ENCODE measurements around the gene KMT5C.

The KMT5C gene

DNA sequence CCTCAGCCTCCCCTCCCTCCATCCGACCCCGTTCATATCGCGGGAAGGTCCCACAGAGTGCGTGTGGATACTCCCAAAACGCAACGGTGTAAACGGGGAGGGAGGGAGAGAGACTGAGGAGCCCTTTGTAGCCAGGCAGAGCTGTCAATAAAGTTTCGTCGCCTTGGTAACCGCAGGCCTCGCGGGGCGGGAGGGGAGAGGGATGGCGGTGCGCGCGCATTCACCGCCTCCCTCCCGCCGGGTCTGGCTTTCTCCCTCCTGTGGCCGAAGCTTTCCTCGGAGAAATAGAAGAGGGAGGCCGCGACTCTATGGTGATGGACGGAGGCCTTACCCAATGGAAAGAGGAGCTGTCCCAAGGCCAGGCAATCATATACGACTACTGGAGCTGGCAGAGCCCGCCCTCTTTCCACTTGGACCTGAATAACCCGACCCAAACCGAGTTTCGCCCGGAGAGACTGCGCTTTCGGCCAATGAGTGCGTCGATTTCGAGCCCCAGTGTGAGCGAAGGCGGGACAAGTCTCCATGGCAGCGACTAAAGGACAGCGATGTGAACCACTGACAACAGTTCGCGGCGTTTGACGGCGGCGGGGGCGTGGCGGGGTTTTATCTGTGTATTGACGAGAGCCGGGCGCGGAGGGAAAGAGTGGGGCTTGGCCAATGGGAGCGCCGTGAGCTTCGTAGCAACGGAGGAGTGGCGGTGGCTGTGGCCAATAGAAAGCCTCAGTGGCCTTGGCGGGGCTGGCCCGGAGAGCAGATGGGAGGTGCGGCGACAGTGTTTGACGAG lies at the start of gene KMT5C:
Gene KMT5C, plus strand, starts transcription at position 772 of the 784 bp plus-strand sequence. CDS start 2,061 bp downstream, outside the sequence.
- Histone ChIP-seq H3K9me3 (ENCODE audit: control insufficient read depth in 1 of 2, low read length in 2 of 2) (no peaks in the 10 kb centered on the region), H3K27me3 (ENCODE audit: control insufficient read depth in 1 of 2, insufficient read depth in 2 of 2, low read length in 2 of 2) (no peaks in the 10 kb centered on the region), H3K9ac (ENCODE audit: low read depth in 1 of 2, low read length in 2 of 2) (peak within 1 kb of the TSS; percentile 98), H3K4me3 (ENCODE audit: low read depth in 1 of 2, low read length in 2 of 2) (peak within 1 kb of the TSS; percentile 80 to 84), H3K27ac (ENCODE audit: low read depth, low read length) (peak within 1 kb of the TSS; percentile 93), H3K36me3 (ENCODE audit: control insufficient read depth in 1 of 2, insufficient read depth in 2 of 2, low read length in 2 of 2) (peaks cover 5 to 6% of the 10 kb centered on the region in 2 donors), H3K4me1 (ENCODE audit: control insufficient read depth in 1 of 2, insufficient read depth in 2 of 2, low read length in 2 of 2) (peaks cover 8 to 20% of the 10 kb centered on the region in 2 donors)

DNA sequence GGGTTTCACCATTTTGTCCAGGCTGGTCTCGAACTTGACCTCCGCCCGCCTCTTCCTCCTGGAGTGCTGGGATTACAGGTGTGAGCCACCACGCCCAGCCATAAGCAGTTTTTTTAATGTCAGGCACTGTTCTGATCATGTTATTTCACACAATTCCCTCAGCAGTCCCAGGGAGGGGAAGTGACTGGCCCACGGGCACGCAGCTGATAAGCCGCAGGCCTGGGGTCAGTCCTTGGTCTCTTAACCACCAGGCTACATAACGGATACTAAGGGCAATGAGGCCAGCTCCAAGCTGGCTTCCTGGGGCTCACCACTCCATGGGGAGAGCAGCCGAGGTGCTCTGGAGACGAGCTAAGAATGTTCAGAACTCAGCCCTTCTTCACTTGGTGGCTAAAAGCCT lies 42.4 kb upstream of the KMT5C start:
- H3K4me3 ChIP-seq (ENCODE audit: low read depth in 1 of 2, low read length in 2 of 2) = no peak overlapping the region
- peaks cover 0 to 3% of the 10 kb centered on the region in 2 donors for H3K27me3 ChIP-seq (ENCODE audit: control insufficient read depth in 1 of 2, insufficient read depth in 2 of 2, low read length in 2 of 2)
- peaks cover 8 to 9% of the 10 kb centered on the region in 2 donors for H3K4me1 ChIP-seq (ENCODE audit: control insufficient read depth in 1 of 2, insufficient read depth in 2 of 2, low read length in 2 of 2)
- no peak overlapping the region for H3K27ac ChIP-seq (ENCODE audit: low read depth, low read length)
- no peaks in the 10 kb centered on the region for H3K9me3 ChIP-seq (ENCODE audit: control insufficient read depth in 1 of 2, low read length in 2 of 2)
- no peak overlapping the region for H3K9ac ChIP-seq (ENCODE audit: low read depth in 1 of 2, low read length in 2 of 2)
- no peaks in the 10 kb centered on the region for H3K36me3 ChIP-seq (ENCODE audit: control insufficient read depth in 1 of 2, insufficient read depth in 2 of 2, low read length in 2 of 2)

DNA sequence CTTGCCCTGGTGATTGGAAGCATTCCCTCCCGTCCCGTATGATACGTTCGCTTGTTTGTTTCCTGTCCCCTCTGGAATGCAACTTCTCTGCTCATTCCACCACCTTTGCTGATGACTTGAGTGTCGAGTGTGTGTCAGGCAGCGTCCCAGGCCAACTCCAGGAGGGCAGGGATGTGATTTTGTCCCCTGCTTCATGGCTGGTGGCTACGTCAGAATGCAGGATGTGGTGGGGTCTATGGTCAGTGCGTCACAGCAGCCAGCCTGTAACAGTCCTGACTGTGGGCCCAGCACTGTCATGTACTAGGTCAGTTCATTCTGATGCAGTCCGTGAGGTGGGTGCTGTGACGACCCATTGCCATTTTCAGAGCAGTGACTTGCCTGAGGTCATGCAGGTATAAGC lies 39.7 kb upstream of the KMT5C start:
- H3K9me3 ChIP-seq (ENCODE audit: control insufficient read depth in 1 of 2, low read length in 2 of 2) = no peaks in the 10 kb centered on the region
- no peak overlapping the region for H3K27ac ChIP-seq (ENCODE audit: low read depth, low read length)
- no peaks in the 10 kb centered on the region for H3K36me3 ChIP-seq (ENCODE audit: control insufficient read depth in 1 of 2, insufficient read depth in 2 of 2, low read length in 2 of 2)
- H3K9ac ChIP-seq (ENCODE audit: low read depth in 1 of 2, low read length in 2 of 2) = no peak overlapping the region
- no peak overlapping the region for H3K4me3 ChIP-seq (ENCODE audit: low read depth in 1 of 2, low read length in 2 of 2)
- H3K27me3 ChIP-seq (ENCODE audit: control insufficient read depth in 1 of 2, insufficient read depth in 2 of 2, low read length in 2 of 2) = peaks cover 0 to 3% of the 10 kb centered on the region in 2 donors
- peaks cover 8 to 9% of the 10 kb centered on the region in 2 donors for H3K4me1 ChIP-seq (ENCODE audit: control insufficient read depth in 1 of 2, insufficient read depth in 2 of 2, low read length in 2 of 2)

DNA sequence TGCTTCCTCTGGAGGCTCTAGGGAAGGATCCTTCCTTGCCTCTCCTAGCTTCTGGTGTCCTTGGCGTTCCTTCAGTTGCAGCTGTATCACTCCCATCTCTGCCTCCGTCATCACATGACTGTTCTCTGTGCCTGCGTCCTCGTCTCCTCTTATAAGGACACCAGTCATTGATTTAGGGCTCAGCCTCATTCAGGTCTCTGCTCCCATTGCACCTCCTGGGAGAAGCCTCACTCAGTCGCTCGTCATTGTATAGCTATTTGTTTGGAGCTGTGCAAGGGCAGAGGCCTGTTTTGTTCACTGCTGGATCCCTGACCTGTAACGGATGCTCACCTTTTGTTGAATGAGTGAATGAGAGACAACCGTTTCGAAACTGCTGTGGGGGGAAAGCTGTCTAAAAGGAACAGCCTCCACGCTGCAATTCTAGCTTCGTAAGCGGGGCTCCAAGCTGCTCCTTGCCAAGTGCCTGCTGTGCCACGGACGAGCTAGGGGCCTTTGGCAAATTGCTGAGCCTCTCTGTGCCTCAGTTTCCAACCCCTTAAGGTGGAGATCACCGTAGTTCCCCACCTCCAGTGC lies 38.7 kb upstream of the KMT5C start:
- Histone ChIP-seq H3K9me3 (ENCODE audit: control insufficient read depth in 1 of 2, low read length in 2 of 2) (no peaks in the 10 kb centered on the region), H3K27ac (ENCODE audit: low read depth, low read length) (no peak overlapping the region), H3K4me1 (ENCODE audit: control insufficient read depth in 1 of 2, insufficient read depth in 2 of 2, low read length in 2 of 2) (peaks cover 8 to 9% of the 10 kb centered on the region in 2 donors), H3K27me3 (ENCODE audit: control insufficient read depth in 1 of 2, insufficient read depth in 2 of 2, low read length in 2 of 2) (peaks cover 0 to 3% of the 10 kb centered on the region in 2 donors), H3K36me3 (ENCODE audit: control insufficient read depth in 1 of 2, insufficient read depth in 2 of 2, low read length in 2 of 2) (no peaks in the 10 kb centered on the region), H3K9ac (ENCODE audit: low read depth in 1 of 2, low read length in 2 of 2) (no peak overlapping the region), H3K4me3 (ENCODE audit: low read depth in 1 of 2, low read length in 2 of 2) (no peak overlapping the region)

DNA sequence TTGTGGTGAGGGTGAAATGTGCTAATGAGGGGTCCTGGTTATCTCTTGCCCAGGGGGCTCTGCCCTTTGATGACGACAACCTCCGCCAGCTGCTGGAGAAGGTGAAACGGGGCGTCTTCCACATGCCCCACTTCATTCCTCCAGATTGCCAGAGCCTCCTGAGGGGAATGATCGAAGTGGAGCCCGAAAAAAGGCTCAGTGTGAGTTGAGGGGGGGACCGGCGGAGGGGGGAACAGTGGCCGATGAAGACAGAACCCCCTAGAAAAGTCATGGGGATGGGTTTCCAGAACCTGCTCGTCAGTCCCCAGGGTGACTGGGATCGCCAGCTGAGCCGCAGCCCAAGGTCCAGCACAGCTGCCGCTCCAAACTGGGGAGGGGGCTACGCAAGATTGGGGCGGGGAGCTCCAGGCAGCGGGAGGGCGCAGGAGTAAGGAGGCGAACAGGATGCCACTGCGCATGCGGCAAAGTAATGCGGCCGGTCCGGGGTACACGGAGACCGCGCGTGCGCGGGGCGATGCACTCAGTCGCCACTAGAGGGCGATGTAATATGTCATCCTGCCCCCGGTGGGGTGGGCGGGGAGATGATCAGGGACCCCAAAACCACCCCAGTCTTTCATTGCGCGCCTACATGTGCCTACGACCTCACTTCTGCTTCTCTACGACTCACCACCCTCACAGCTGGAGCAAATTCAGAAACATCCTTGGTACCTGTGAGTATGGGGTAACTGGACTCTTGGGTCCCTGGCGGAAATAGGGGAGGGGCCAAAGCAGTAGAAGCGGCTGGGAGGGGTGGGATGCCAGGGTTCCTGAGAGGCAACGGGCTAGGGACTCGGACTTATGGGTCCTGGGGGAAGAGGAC lies 38.0 kb upstream of the KMT5C start:
- H3K27me3 ChIP-seq (ENCODE audit: control insufficient read depth in 1 of 2, insufficient read depth in 2 of 2, low read length in 2 of 2) = peaks cover 0 to 3% of the 10 kb centered on the region in 2 donors
- peak overlapping the region; percentile 45 to 68 for H3K4me3 ChIP-seq (ENCODE audit: low read depth in 1 of 2, low read length in 2 of 2)
- H3K9ac ChIP-seq (ENCODE audit: low read depth in 1 of 2, low read length in 2 of 2) = peak overlapping the region; percentile 36 to 51
- no peaks in the 10 kb centered on the region for H3K36me3 ChIP-seq (ENCODE audit: control insufficient read depth in 1 of 2, insufficient read depth in 2 of 2, low read length in 2 of 2)
- no peaks in the 10 kb centered on the region for H3K9me3 ChIP-seq (ENCODE audit: control insufficient read depth in 1 of 2, low read length in 2 of 2)
- H3K4me1 ChIP-seq (ENCODE audit: control insufficient read depth in 1 of 2, insufficient read depth in 2 of 2, low read length in 2 of 2) = peaks cover 8 to 9% of the 10 kb centered on the region in 2 donors
- H3K27ac ChIP-seq (ENCODE audit: low read depth, low read length) = no peak overlapping the region

DNA sequence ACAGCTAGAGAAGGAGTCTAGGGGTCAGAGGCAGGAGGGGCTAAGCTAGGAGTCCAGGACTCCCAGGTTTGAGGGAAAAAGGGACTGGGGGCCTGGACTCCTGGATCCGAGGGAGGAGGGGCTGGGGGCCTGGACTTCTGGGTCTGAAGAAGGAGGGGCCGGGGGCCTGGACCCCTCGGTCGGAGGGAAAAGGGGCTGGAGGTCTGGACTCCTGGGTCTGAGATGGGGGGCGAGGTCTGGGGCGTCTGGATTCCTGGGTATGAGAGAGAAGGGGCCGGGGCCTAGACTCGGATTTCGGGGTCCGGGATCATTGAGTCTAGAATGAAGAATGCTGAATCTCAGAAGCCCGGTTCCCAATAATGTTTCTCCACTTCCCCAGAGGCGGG lies 37.4 kb upstream of the KMT5C start:
- Histone ChIP-seq H3K27ac (ENCODE audit: low read depth, low read length) (no peak overlapping the region), H3K9me3 (ENCODE audit: control insufficient read depth in 1 of 2, low read length in 2 of 2) (no peaks in the 10 kb centered on the region), H3K27me3 (ENCODE audit: control insufficient read depth in 1 of 2, insufficient read depth in 2 of 2, low read length in 2 of 2) (peaks cover 0 to 3% of the 10 kb centered on the region in 2 donors), H3K4me3 (ENCODE audit: low read depth in 1 of 2, low read length in 2 of 2) (peak overlapping the region in 1 of 2 donors; percentile 68), H3K9ac (ENCODE audit: low read depth in 1 of 2, low read length in 2 of 2) (peak overlapping the region; percentile 36 to 51), H3K4me1 (ENCODE audit: control insufficient read depth in 1 of 2, insufficient read depth in 2 of 2, low read length in 2 of 2) (peaks cover 8 to 9% of the 10 kb centered on the region in 2 donors), H3K36me3 (ENCODE audit: control insufficient read depth in 1 of 2, insufficient read depth in 2 of 2, low read length in 2 of 2) (no peaks in the 10 kb centered on the region)

DNA sequence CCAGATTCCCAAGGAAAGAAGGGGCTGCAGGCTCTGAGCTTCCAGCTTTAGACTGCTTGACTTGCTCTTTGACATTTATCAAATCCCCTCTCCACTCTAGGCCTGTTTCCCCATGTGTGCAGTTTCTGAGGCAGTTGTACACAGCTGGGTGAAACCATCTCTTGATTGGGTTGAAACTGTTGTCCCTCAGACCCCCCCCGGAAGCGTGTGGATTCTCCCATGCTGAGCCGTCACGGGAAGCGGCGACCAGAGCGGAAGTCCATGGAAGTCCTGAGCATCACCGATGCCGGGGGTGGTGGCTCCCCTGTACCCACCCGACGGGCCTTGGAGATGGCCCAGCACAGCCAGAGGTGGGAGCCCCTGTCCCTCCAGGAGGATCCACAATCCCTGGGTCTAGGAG lies 36.2 kb upstream of the KMT5C start:
- Histone ChIP-seq H3K36me3 (ENCODE audit: control insufficient read depth in 1 of 2, insufficient read depth in 2 of 2, low read length in 2 of 2) (no peaks in the 10 kb centered on the region), H3K9me3 (ENCODE audit: control insufficient read depth in 1 of 2, low read length in 2 of 2) (no peaks in the 10 kb centered on the region), H3K27me3 (ENCODE audit: control insufficient read depth in 1 of 2, insufficient read depth in 2 of 2, low read length in 2 of 2) (peaks cover 0 to 3% of the 10 kb centered on the region in 2 donors), H3K27ac (ENCODE audit: low read depth, low read length) (no peak overlapping the region), H3K4me3 (ENCODE audit: low read depth in 1 of 2, low read length in 2 of 2) (no peak overlapping the region), H3K4me1 (ENCODE audit: control insufficient read depth in 1 of 2, insufficient read depth in 2 of 2, low read length in 2 of 2) (peaks cover 8 to 9% of the 10 kb centered on the region in 2 donors), H3K9ac (ENCODE audit: low read depth in 1 of 2, low read length in 2 of 2) (no peak overlapping the region)

DNA sequence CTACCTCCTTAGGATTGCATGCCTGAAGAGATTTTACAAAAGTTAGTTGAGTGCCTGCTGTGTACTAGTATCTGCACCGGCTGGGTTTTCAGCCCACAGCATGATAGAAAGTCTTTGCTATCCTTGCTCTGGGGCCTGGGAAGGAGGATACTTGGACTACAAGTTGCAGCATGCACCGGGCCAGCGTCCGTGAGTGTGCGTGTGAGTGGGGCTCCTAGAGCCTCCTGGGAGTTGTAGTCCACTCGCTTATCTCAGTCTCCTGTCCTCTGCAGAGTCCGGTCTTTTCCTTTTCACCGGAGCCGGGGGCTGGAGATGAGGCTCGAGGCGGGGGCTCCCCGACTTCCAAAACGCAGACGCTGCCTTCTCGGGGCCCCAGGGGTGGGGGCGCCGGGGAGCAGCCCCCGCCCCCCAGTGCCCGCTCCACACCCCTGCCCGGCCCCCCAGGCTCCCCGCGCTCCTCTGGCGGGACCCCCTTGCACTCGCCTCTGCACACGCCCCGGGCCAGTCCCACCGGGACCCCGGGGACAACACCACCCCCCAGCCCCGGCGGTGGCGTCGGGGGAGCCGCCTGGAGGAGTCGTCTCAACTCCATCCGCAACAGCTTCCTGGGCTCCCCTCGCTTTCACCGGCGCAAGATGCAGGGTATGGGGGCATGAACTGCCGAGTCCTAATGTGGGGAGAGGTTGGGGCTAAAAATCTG lies 35.2 kb upstream of the KMT5C start:
- H3K9ac ChIP-seq (ENCODE audit: low read depth in 1 of 2, low read length in 2 of 2) = no peak overlapping the region
- H3K27me3 ChIP-seq (ENCODE audit: control insufficient read depth in 1 of 2, insufficient read depth in 2 of 2, low read length in 2 of 2) = no peaks in the 10 kb centered on the region
- H3K36me3 ChIP-seq (ENCODE audit: control insufficient read depth in 1 of 2, insufficient read depth in 2 of 2, low read length in 2 of 2) = no peaks in the 10 kb centered on the region
- no peak overlapping the region for H3K27ac ChIP-seq (ENCODE audit: low read depth, low read length)
- H3K4me3 ChIP-seq (ENCODE audit: low read depth in 1 of 2, low read length in 2 of 2) = no peak overlapping the region
- no peaks in the 10 kb centered on the region for H3K9me3 ChIP-seq (ENCODE audit: control insufficient read depth in 1 of 2, low read length in 2 of 2)
- H3K4me1 ChIP-seq (ENCODE audit: control insufficient read depth in 1 of 2, insufficient read depth in 2 of 2, low read length in 2 of 2) = peaks cover 8 to 9% of the 10 kb centered on the region in 2 donors

DNA sequence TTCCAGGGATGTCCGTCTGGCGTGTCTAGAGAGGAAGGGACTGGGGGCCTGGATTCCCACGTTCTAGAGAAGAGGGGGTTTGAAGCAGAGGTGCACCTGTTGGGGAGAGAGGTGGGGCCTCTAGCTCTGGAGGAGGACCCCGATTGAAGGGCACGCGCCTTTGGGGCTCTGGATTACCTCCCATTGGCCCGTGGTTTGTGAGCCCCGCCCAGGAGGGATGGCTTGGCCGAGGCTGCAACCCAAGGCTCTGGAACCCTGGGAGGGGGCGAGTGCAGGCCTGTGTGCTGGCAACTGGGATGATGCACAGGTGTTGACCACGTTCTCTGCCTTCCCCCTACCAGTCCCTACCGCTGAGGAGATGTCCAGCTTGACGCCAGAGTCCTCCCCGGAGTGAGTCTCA lies 34.7 kb upstream of the KMT5C start:
- Histone ChIP-seq H3K27me3 (ENCODE audit: control insufficient read depth in 1 of 2, insufficient read depth in 2 of 2, low read length in 2 of 2) (no peaks in the 10 kb centered on the region), H3K4me3 (ENCODE audit: low read depth in 1 of 2, low read length in 2 of 2) (no peak overlapping the region), H3K9ac (ENCODE audit: low read depth in 1 of 2, low read length in 2 of 2) (no peak overlapping the region), H3K27ac (ENCODE audit: low read depth, low read length) (no peak overlapping the region), H3K9me3 (ENCODE audit: control insufficient read depth in 1 of 2, low read length in 2 of 2) (no peaks in the 10 kb centered on the region), H3K4me1 (ENCODE audit: control insufficient read depth in 1 of 2, insufficient read depth in 2 of 2, low read length in 2 of 2) (peaks cover 8 to 9% of the 10 kb centered on the region in 2 donors), H3K36me3 (ENCODE audit: control insufficient read depth in 1 of 2, insufficient read depth in 2 of 2, low read length in 2 of 2) (no peaks in the 10 kb centered on the region)

Data from duodenal mucosa (tissue), 2 donors.